PC-9 (cell line): ENCODE measurements around the gene IFI44L.

ENCODE experiments used
- EZH2 ChIP-seq: fragments of 200-600 bp; sonication (generic); IDR thresholded peaks from 2 replicates; pipeline ENCODE4 v1.8.0; 2017; ENCODE audit warnings: antibody characterized with exemption, low read depth
- TF ChIP-seq, protein P1 (sequence below): fragments of 200-600 bp; sonication (generic); conservative IDR thresholded peaks from 2 replicates; pipeline ENCODE4 v1.6.1; 2017; ENCODE audit warnings: mixed run types, antibody characterized with exemption, mild to moderate bottlenecking, moderate library complexity

DNA sequence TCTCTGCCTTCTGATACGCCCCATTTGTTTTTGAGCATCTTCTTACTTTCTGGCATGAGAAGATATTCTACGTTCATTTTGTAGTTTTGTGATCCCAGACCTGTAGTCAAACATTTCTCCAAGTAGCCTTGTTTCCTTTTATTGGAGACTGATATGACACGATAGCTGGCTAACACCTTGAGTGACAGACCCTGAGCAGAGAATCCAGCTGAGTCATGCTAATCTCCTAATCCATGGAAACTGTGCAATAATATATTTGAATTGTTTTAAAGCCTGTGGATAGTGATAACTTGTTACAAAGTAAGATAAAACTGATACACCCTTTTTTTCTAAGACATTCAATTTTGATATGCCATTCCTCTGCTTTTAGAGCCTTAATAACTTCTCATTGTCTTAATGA is 1.2 kb upstream of the IFI44L start:
- TF ChIP-seq, protein P1, sequence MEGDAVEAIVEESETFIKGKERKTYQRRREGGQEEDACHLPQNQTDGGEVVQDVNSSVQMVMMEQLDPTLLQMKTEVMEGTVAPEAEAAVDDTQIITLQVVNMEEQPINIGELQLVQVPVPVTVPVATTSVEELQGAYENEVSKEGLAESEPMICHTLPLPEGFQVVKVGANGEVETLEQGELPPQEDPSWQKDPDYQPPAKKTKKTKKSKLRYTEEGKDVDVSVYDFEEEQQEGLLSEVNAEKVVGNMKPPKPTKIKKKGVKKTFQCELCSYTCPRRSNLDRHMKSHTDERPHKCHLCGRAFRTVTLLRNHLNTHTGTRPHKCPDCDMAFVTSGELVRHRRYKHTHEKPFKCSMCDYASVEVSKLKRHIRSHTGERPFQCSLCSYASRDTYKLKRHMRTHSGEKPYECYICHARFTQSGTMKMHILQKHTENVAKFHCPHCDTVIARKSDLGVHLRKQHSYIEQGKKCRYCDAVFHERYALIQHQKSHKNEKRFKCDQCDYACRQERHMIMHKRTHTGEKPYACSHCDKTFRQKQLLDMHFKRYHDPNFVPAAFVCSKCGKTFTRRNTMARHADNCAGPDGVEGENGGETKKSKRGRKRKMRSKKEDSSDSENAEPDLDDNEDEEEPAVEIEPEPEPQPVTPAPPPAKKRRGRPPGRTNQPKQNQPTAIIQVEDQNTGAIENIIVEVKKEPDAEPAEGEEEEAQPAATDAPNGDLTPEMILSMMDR, result no peak
- no peak for TF ChIP-seq EZH2
